WTC11 (cell line): ENCODE measurements around the gene MARCKSL1. TPM values are rescaled to one million over a fixed set of nuclear protein-coding genes. Genes with fewer than 3 reads are reported as not detected.
"Not testable (repeated sequence)": the region's sequence is repeated elsewhere in the genome, so short reads cannot be mapped to it uniquely, and the experiment has no call there.

Source experiments
- ATAC-seq: fragments of 200-7000 bp; cut with Tn5 transposase; 2 replicates; pipeline ENCODE4 v1.10.0; 2021; ENCODE audit warnings: mild to moderate bottlenecking, moderate library complexity
- CTCF ChIA-PET: fragments of 300-600 bp; sonication (Branson Sonifier 250); formaldehyde crosslinking; loops from one replicate; lab custom pipeline; 2021; ENCODE audit warnings: antibody characterized with exemption; lab: Charles Lee
- POLR2A ChIA-PET: fragments of 350-600 bp; sonication (Branson Sonifier 250); formaldehyde crosslinking; loops from one replicate; lab custom pipeline; 2021; ENCODE audit warnings: antibody characterized with exemption; lab: Charles Lee
- DNase-seq: peaks from one replicate; pipeline ENCODE4 v3.0.0; 2021; ENCODE audit warnings: low spot score
- H3K27ac Mint-ChIP-seq: 2 replicates; pipeline ENCODE4 v1.8.0; 2021; ENCODE audit warnings: mixed read lengths
- H3K27me3 Mint-ChIP-seq: 2 replicates; pipeline ENCODE4 v1.8.0; 2021; ENCODE audit warnings: low read depth, mild to moderate bottlenecking, moderate library complexity, mixed read lengths
- H3K36me3 Mint-ChIP-seq: 2 replicates; pipeline ENCODE4 v1.8.0; 2021; ENCODE audit warnings: mixed read lengths
- H3K4me1 Mint-ChIP-seq: 2 replicates; pipeline ENCODE4 v1.8.0; 2022; ENCODE audit warnings: mixed read lengths
- H3K4me3 Mint-ChIP-seq: 2 replicates; pipeline ENCODE4 v1.8.0; 2021; ENCODE audit warnings: mild to moderate bottlenecking, moderate library complexity, mixed read lengths
- H3K9me3 Mint-ChIP-seq: 2 replicates; pipeline ENCODE4 v1.8.0; 2021; ENCODE audit warnings: mixed read lengths
- CDX4 ChIP-seq: fragments of 250-450 bp; sonication (Bioruptor Pico); IDR thresholded peaks from 2 replicates; pipeline ENCODE4 v1.9.0; 2021; ENCODE audit warnings: moderate library complexity, mild to moderate bottlenecking, inconsistent platforms, borderline replicate concordance
- ESRRA ChIP-seq: sonication (generic); formaldehyde crosslinking; IDR thresholded peaks from 2 replicates; pipeline ENCODE4 v1.8.1; 2022; ENCODE audit warnings: mild to moderate bottlenecking, missing genetic modification reagents, borderline replicate concordance
- ETV6 ChIP-seq: sonication (generic); formaldehyde crosslinking; IDR thresholded peaks from 2 replicates; pipeline ENCODE4 v1.8.1; 2022; ENCODE audit warnings: mild to moderate bottlenecking, missing genetic modification reagents
- FOXK1 ChIP-seq: sonication (generic); formaldehyde crosslinking; IDR thresholded peaks from 2 replicates; pipeline ENCODE4 v1.8.0; 2022; ENCODE audit warnings: mild to moderate bottlenecking, moderate library complexity, missing genetic modification reagents
- JUN ChIP-seq: sonication (generic); formaldehyde crosslinking; IDR thresholded peaks from 2 replicates; pipeline ENCODE4 v1.8.0; 2023; ENCODE audit warnings: mild to moderate bottlenecking, missing genetic modification reagents
- MXD4 ChIP-seq: fragments of 250-450 bp; sonication (Bioruptor Pico); IDR thresholded peaks from 2 replicates; pipeline ENCODE4 v1.8.0; 2021; ENCODE audit warnings: mild to moderate bottlenecking, moderate library complexity, borderline replicate concordance
- NFATC4 ChIP-seq: fragments of 250-450 bp; sonication (Bioruptor Pico); IDR thresholded peaks from 2 replicates; pipeline ENCODE4 v1.9.0; 2021; ENCODE audit warnings: mild to moderate bottlenecking
- NR1H2 ChIP-seq: sonication (generic); formaldehyde crosslinking; IDR thresholded peaks from 2 replicates; pipeline ENCODE4 v1.9.0; 2021; ENCODE audit warnings: mild to moderate bottlenecking, moderate library complexity, missing genetic modification reagents
- PRRX2 ChIP-seq: fragments of 250-450 bp; sonication (Bioruptor Pico); IDR thresholded peaks from 2 replicates; pipeline ENCODE4 v1.8.0; 2021; ENCODE audit warnings: mild to moderate bottlenecking
- SP1 ChIP-seq: sonication (generic); formaldehyde crosslinking; conservative IDR thresholded peaks from 2 replicates; pipeline ENCODE4 v1.8.1; 2022; ENCODE audit warnings: missing genetic modification reagents
- TEAD4 ChIP-seq: sonication (generic); formaldehyde crosslinking; IDR thresholded peaks from 2 replicates; pipeline ENCODE4 v1.8.0; 2022; ENCODE audit warnings: mild to moderate bottlenecking, missing genetic modification reagents
- TP53 ChIP-seq: sonication (generic); formaldehyde crosslinking; IDR thresholded peaks from 2 replicates; pipeline ENCODE4 v1.8.1; 2023; ENCODE audit warnings: mild to moderate bottlenecking, missing genetic modification reagents
- ZNF138 ChIP-seq: sonication (generic); formaldehyde crosslinking; conservative IDR thresholded peaks from 2 replicates; pipeline ENCODE4 v1.8.1; 2022; ENCODE audit warnings: mild to moderate bottlenecking, moderate library complexity, missing genetic modification reagents
- ZNF219 ChIP-seq: sonication (generic); formaldehyde crosslinking; IDR thresholded peaks from 2 replicates; pipeline ENCODE4 v1.8.0; 2023; ENCODE audit warnings: missing genetic modification reagents, mild to moderate bottlenecking, borderline replicate concordance
- ZNF396 ChIP-seq: fragments of 250-450 bp; sonication (Bioruptor Pico); IDR thresholded peaks from 2 replicates; pipeline ENCODE4 v1.8.0; 2021; ENCODE audit warnings: mild to moderate bottlenecking, moderate library complexity, borderline replicate concordance
- ZNF416 ChIP-seq: fragments of 250-450 bp; sonication (Bioruptor Pico); IDR thresholded peaks from 2 replicates; pipeline ENCODE4 v1.9.0; 2021; ENCODE audit warnings: mild to moderate bottlenecking, inconsistent platforms
- ZNF512 ChIP-seq: sonication (generic); formaldehyde crosslinking; IDR thresholded peaks from 2 replicates; pipeline ENCODE4 v1.8.1; 2022; ENCODE audit warnings: missing genetic modification reagents, borderline replicate concordance
- ZNF671 ChIP-seq: fragments of 250-450 bp; sonication (Bioruptor Pico); IDR thresholded peaks from 2 replicates; pipeline ENCODE4 v1.8.0; 2021; ENCODE audit warnings: mild to moderate bottlenecking
- total RNA-seq: library from RNA; stranded (reverse); gene quantifications from 3 replicates; pipeline ENCODE4 v1.2.3, GENCODE V29; 2021
- TF ChIP-seq, protein P1 (sequence below): fragments of 250-450 bp; sonication (Bioruptor Pico); IDR thresholded peaks from 2 replicates; pipeline ENCODE4 v1.9.0; 2021; ENCODE audit warnings: mild to moderate bottlenecking
- TF ChIP-seq, protein P2 (sequence below): sonication (generic); formaldehyde crosslinking; IDR thresholded peaks from 2 replicates; pipeline ENCODE4 v1.8.1; 2022; ENCODE audit warnings: low read depth, missing genetic modification reagents, borderline replicate concordance
- TF ChIP-seq, protein P3 (sequence below): fragments of 200-600 bp; IDR thresholded peaks from 2 replicates; pipeline ENCODE4 v1.8.0; 2022; ENCODE audit warnings: antibody characterized with exemption
- TF ChIP-seq, protein P4 (sequence below): sonication (generic); formaldehyde crosslinking; IDR thresholded peaks from 2 replicates; pipeline ENCODE4 v1.8.1; 2023; ENCODE audit warnings: mild to moderate bottlenecking, moderate library complexity, missing genetic modification reagents
- TF ChIP-seq, protein P5 (sequence below): fragments of 250-450 bp; sonication (Bioruptor Pico); IDR thresholded peaks from 2 replicates; pipeline ENCODE4 v2.1.2; 2022; ENCODE audit warnings: mild to moderate bottlenecking, moderate library complexity

The MARCKSL1 gene
- total RNA-seq, 1 experiment from 2014 or later: 450 TPM

DNA sequence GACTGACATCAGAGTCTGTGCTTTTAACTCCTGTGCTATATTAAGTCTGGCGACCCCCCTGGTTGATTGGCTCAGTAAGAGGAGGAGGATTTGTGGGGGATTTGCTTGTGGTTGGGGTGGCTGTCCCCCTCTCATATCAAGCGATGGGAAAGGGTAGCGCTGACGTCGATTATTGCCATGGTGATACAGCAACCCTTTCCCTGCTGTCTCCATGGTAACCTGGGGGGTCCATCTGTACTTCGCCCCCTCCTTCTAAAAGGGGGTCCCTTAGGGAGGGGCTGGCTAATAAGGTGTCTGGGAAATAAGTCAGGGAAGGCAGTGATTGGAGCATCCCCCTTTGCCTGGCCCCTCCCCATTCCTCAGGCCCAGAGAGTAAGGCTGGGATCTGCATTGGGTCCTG is 21.6 kb upstream of the MARCKSL1 start:
- Mint-ChIP-seq H3K4me1 (peaks cover 20% of the 10 kb centered on the region), H3K27ac (no peak overlapping the region)

DNA sequence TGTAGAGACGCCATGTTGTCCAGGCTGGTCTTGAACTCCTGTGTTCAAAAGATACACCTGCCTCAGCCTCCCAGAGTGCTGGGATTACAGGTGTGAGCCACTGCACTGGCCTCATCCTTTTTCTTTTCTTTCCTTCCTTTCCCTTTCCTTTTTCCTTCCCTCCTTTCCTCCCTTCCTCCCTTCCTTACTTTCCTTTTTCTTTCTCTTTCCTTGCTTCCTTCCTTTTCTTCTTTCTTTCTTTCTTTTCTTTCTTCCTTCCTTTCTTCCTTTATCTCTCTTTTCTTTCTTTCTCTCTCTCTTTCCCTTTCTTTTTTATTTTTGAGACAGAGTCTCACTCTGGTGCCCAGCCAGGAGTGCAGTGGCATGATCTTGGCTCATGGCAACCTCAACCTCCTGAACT is 20.4 kb upstream of the MARCKSL1 start:
- H3K27ac Mint-ChIP-seq: no peak overlapping the region
- DNase-seq (no peak), ATAC-seq (no peak)
- CTCF ChIA-PET: no interaction called here
- peaks cover 21% of the 10 kb centered on the region for H3K4me1 Mint-ChIP-seq
- H3K36me3 Mint-ChIP-seq: no peaks in the 10 kb centered on the region; the same call in 1 of the 2 replicates
- POLR2A ChIA-PET: no interaction called here
- H3K27me3 Mint-ChIP-seq: peaks cover 54% of the 10 kb centered on the region
- H3K9me3 Mint-ChIP-seq: no peaks in the 10 kb centered on the region
- TF ChIP-seq, protein P1, sequence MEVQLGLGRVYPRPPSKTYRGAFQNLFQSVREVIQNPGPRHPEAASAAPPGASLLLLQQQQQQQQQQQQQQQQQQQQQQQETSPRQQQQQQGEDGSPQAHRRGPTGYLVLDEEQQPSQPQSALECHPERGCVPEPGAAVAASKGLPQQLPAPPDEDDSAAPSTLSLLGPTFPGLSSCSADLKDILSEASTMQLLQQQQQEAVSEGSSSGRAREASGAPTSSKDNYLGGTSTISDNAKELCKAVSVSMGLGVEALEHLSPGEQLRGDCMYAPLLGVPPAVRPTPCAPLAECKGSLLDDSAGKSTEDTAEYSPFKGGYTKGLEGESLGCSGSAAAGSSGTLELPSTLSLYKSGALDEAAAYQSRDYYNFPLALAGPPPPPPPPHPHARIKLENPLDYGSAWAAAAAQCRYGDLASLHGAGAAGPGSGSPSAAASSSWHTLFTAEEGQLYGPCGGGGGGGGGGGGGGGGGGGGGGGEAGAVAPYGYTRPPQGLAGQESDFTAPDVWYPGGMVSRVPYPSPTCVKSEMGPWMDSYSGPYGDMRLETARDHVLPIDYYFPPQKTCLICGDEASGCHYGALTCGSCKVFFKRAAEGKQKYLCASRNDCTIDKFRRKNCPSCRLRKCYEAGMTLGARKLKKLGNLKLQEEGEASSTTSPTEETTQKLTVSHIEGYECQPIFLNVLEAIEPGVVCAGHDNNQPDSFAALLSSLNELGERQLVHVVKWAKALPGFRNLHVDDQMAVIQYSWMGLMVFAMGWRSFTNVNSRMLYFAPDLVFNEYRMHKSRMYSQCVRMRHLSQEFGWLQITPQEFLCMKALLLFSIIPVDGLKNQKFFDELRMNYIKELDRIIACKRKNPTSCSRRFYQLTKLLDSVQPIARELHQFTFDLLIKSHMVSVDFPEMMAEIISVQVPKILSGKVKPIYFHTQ (CRISPR knock-in tag): no peak
- no peak for TF ChIP-seq NR1H2 (CRISPR knock-in tag)
- TF ChIP-seq ZNF416 (CRISPR knock-in tag): no peak
- no peak for TF ChIP-seq MXD4
- TF ChIP-seq PRRX2: no peak
- TF ChIP-seq, protein P2, sequence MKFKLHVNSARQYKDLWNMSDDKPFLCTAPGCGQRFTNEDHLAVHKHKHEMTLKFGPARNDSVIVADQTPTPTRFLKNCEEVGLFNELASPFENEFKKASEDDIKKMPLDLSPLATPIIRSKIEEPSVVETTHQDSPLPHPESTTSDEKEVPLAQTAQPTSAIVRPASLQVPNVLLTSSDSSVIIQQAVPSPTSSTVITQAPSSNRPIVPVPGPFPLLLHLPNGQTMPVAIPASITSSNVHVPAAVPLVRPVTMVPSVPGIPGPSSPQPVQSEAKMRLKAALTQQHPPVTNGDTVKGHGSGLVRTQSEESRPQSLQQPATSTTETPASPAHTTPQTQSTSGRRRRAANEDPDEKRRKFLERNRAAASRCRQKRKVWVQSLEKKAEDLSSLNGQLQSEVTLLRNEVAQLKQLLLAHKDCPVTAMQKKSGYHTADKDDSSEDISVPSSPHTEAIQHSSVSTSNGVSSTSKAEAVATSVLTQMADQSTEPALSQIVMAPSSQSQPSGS (CRISPR knock-in tag): no peak
- TF ChIP-seq NFATC4 (CRISPR knock-in tag): no peak
- no peak for TF ChIP-seq ZNF138 (CRISPR knock-in tag)
- TF ChIP-seq, protein P3, sequence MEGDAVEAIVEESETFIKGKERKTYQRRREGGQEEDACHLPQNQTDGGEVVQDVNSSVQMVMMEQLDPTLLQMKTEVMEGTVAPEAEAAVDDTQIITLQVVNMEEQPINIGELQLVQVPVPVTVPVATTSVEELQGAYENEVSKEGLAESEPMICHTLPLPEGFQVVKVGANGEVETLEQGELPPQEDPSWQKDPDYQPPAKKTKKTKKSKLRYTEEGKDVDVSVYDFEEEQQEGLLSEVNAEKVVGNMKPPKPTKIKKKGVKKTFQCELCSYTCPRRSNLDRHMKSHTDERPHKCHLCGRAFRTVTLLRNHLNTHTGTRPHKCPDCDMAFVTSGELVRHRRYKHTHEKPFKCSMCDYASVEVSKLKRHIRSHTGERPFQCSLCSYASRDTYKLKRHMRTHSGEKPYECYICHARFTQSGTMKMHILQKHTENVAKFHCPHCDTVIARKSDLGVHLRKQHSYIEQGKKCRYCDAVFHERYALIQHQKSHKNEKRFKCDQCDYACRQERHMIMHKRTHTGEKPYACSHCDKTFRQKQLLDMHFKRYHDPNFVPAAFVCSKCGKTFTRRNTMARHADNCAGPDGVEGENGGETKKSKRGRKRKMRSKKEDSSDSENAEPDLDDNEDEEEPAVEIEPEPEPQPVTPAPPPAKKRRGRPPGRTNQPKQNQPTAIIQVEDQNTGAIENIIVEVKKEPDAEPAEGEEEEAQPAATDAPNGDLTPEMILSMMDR: no peak
- no peak for TF ChIP-seq FOXK1 (CRISPR knock-in tag)
- TF ChIP-seq ZNF671 (CRISPR knock-in tag): no peak
- TF ChIP-seq JUN (CRISPR knock-in tag): no peak
- TF ChIP-seq ZNF512 (CRISPR knock-in tag): no peak
- no peak for TF ChIP-seq ZNF396
- H3K4me3 Mint-ChIP-seq: no peak overlapping the region

More for the DNA sequence above, 21.6 kb upstream of the MARCKSL1 start:
- ChIA-PET CTCF (no interaction called here), POLR2A (no interaction called here)
- Mint-ChIP-seq H3K36me3 (no peaks in the 10 kb centered on the region; the same call in 1 of the 2 replicates), H3K9me3 (no peaks in the 10 kb centered on the region), H3K4me3 (no peak overlapping the region), H3K27me3 (peaks cover 54% of the 10 kb centered on the region)
- TF ChIP-seq TEAD4 (CRISPR knock-in tag) (no peak), SP1 (CRISPR knock-in tag) (no peak), ETV6 (CRISPR knock-in tag) (no peak), NR1H2 (CRISPR knock-in tag) (no peak), CDX4 (no peak), TP53 (CRISPR knock-in tag) (no peak), ZNF219 (CRISPR knock-in tag) (no peak), ESRRA (CRISPR knock-in tag) (no peak)
- TF ChIP-seq, protein P4, sequence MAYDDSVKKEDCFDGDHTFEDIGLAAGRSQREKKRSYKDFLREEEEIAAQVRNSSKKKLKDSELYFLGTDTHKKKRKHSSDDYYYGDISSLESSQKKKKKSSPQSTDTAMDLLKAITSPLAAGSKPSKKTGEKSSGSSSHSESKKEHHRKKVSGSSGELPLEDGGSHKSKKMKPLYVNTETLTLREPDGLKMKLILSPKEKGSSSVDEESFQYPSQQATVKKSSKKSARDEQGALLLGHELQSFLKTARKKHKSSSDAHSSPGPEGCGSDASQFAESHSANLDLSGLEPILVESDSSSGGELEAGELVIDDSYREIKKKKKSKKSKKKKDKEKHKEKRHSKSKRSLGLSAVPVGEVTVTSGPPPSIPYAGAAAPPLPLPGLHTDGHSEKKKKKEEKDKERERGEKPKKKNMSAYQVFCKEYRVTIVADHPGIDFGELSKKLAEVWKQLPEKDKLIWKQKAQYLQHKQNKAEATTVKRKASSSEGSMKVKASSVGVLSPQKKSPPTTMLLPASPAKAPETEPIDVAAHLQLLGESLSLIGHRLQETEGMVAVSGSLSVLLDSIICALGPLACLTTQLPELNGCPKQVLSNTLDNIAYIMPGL: no peak
- TF ChIP-seq, protein P5, sequence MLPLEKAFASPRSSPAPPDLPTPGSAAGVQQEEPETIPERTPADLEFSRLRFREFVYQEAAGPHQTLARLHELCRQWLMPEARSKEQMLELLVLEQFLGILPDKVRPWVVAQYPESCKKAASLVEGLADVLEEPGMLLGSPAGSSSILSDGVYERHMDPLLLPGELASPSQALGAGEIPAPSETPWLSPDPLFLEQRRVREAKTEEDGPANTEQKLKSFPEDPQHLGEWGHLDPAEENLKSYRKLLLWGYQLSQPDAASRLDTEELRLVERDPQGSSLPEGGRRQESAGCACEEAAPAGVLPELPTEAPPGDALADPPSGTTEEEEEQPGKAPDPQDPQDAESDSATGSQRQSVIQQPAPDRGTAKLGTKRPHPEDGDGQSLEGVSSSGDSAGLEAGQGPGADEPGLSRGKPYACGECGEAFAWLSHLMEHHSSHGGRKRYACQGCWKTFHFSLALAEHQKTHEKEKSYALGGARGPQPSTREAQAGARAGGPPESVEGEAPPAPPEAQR (CRISPR knock-in tag): no peak
- DNase-seq (no peak), ATAC-seq (no peak)

- DNase-seq, H3K27ac Mint-ChIP-seq, ATAC-seq, H3K36me3 Mint-ChIP-seq, H3K9me3 Mint-ChIP-seq, POLR2A ChIA-PET, H3K4me3 Mint-ChIP-seq, CTCF ChIA-PET: not testable (repeated sequence)
- Mint-ChIP-seq H3K4me1 (peaks cover 18% of the 10 kb centered on the region), H3K27me3 (peaks cover 52% of the 10 kb centered on the region)
Observed at GRCh38 chr1:32355778-32356177, 19.7 kb upstream of the MARCKSL1 start.
